SU-DHL-6 (cell line): ENCODE data around the gene RRAS2.
"Not testable (repeated sequence)": the region's sequence is repeated elsewhere in the genome, so short reads cannot be mapped to it uniquely, and the experiment has no call there.

Source experiments
- H2AFZ ChIP-seq: fragments of 200-600 bp; sonication (generic); 2 replicates; pipeline ENCODE4 v1.6.1; 2014; ENCODE audit warnings: low read depth, mild to moderate bottlenecking, moderate library complexity, mixed read lengths, antibody characterized with exemption, low read length; ENCODE audit not compliant: severe bottlenecking
- H3F3A ChIP-seq: fragments of 200-600 bp; shearing (Covaris generic); 2 replicates; pipeline ENCODE4 v1.6.0; 2016; ENCODE audit warnings: antibody characterized with exemption, mild to moderate bottlenecking; ENCODE audit not compliant: insufficient read depth
- H3K27ac ChIP-seq: fragments of 200-600 bp; sonication (generic); 2 replicates; pipeline ENCODE4 v1.5.1; 2016; ENCODE audit warnings: low read depth, mild to moderate bottlenecking, low read length, moderate library complexity, mixed read lengths
- H3K27me3 ChIP-seq: fragments of 200-600 bp; sonication (generic), shearing (Covaris generic); 2 replicates; pipeline ENCODE4 v1.6.0; 2014; ENCODE audit warnings: mild to moderate bottlenecking, low read length
- H3K36me3 ChIP-seq: fragments of 200-600 bp; sonication (generic); 2 replicates; pipeline ENCODE4 v1.6.1; 2014; ENCODE audit warnings: mild to moderate bottlenecking, low read length, mixed read lengths
- H3K4me2 ChIP-seq: fragments of 300-600, 200-600 bp; shearing (Covaris generic), sonication (generic); 2 replicates; pipeline ENCODE4 v1.6.0; 2014; ENCODE audit warnings: low read length, low read depth, mild to moderate bottlenecking; ENCODE audit not compliant: poor library complexity, severe bottlenecking
- H3K4me3 ChIP-seq: fragments of 200-600 bp; sonication (generic); 2 replicates; pipeline ENCODE4 v1.5.1; 2014; ENCODE audit warnings: antibody characterized with exemption, low read length, mild to moderate bottlenecking, mixed read lengths; ENCODE audit not compliant: insufficient read depth, poor library complexity, severe bottlenecking
- H3K79me2 ChIP-seq: fragments of 200-600 bp; sonication (generic); 2 replicates; pipeline ENCODE4 v1.6.1; 2014; ENCODE audit warnings: mild to moderate bottlenecking, low read length, moderate library complexity; ENCODE audit not compliant: insufficient read depth
- H3K9ac ChIP-seq: fragments of 200-600 bp; sonication (generic); 2 replicates; pipeline ENCODE4 v1.7.0; 2014; ENCODE audit warnings: mild to moderate bottlenecking, low read length
- H3K9me2 ChIP-seq: fragments of 200-600 bp; sonication (generic); replicated peaks from 2 replicates; pipeline ENCODE4 v1.6.1; 2014; ENCODE audit warnings: low read length; ENCODE audit not compliant: insufficient read depth
- H3K9me3 ChIP-seq: fragments of 200-600 bp; sonication (generic); 2 replicates; pipeline ENCODE4 v1.6.1; 2014; ENCODE audit warnings: low read length, mixed read lengths; ENCODE audit not compliant: insufficient read depth
- H4K20me1 ChIP-seq: fragments of 200-600 bp; sonication (generic); 2 replicates; pipeline ENCODE4 v1.6.1; 2014; ENCODE audit warnings: low read depth, mild to moderate bottlenecking, antibody characterized with exemption, low read length, moderate library complexity, mixed read lengths
- CTCF ChIP-seq: fragments of 200-600 bp; sonication (generic); IDR thresholded peaks from one replicate; pipeline ENCODE4 v1.5.1; 2017; ENCODE audit warnings: antibody characterized with exemption, mild to moderate bottlenecking, low read length, moderate library complexity; ENCODE audit not compliant: insufficient read depth, poor library complexity, severe bottlenecking
- EZH2phosphoT487 ChIP-seq: fragments of 200-600 bp; sonication (generic), shearing (Covaris generic); conservative IDR thresholded peaks from 2 replicates; pipeline ENCODE4 v1.6.1; 2018; ENCODE audit warnings: mild to moderate bottlenecking, antibody characterized with exemption, low read length, moderate library complexity, mixed read lengths

RRAS2 gene

GRCh38 chr11:14357881-14358728 is 878 bp downstream of the RRAS2 start:
- Histone ChIP-seq H3K4me3 (peak overlapping the region; percentile 69), H3K9me2 (no peaks in the 10 kb centered on the region), H3K9me3 (no peaks in the 10 kb centered on the region), H3F3A (peaks cover 46% of the 10 kb centered on the region), H3K79me2 (peaks cover 57% of the 10 kb centered on the region), H3K9ac (peak overlapping the region; percentile 89), H2AFZ (no peak overlapping the region), H3K4me2 (peak overlapping the region; percentile 63), H3K27ac (peak overlapping the region; percentile 88), H3K36me3 (no peaks in the 10 kb centered on the region), H3K27me3 (no peaks in the 10 kb centered on the region), H4K20me1 (peaks cover 4% of the 10 kb centered on the region; the same call in 1 of the 2 replicates)
- TF ChIP-seq EZH2phosphoT487 (no peak), CTCF (no peak)

DNA sequence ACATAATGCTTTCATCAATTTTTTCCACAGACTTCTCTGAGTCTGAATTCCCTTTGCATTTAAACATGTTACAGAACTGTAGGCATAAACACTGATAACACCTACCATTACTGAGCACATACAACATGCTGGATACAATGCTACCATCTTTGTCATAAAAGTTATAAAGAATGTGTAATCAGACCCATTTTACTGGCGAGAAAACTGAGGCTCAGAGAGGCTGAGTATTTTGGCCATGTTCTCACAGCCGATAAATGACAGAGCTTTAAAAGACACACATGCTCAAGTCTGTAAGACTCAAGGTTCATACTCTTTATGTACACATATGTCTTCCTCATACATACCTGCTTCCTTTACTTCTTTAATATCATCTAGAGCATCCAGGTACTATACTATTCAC is 2.6 kb downstream of the RRAS2 start:
- Histone ChIP-seq H2AFZ (no peak overlapping the region), H3K4me3 (peak overlapping the region; percentile 69), H3F3A (peaks cover 53% of the 10 kb centered on the region), H4K20me1 (peaks cover 4% of the 10 kb centered on the region; the same call in 1 of the 2 replicates), H3K4me2 (peak overlapping the region; percentile 63), H3K9me2 (no peaks in the 10 kb centered on the region), H3K79me2 (peaks cover 75% of the 10 kb centered on the region), H3K9ac (peak overlapping the region; percentile 89), H3K27ac (peak overlapping the region; percentile 88), H3K9me3 (no peaks in the 10 kb centered on the region), H3K27me3 (no peaks in the 10 kb centered on the region), H3K36me3 (no peaks in the 10 kb centered on the region)
- TF ChIP-seq CTCF (no peak), EZH2phosphoT487 (no peak)

GRCh38 chr11:14354604-14355003 is 4.4 kb downstream of the RRAS2 start:
- H3K4me2 ChIP-seq = peak overlapping the region; percentile 63

GRCh38 chr11:14350716-14351238 is 8.2 kb downstream of the RRAS2 start:
- H2AFZ ChIP-seq = no peak overlapping the region

More at GRCh38 chr11:14354604-14355003, 4.4 kb downstream of the RRAS2 start:
- H3K36me3 ChIP-seq, H3K9me2 ChIP-seq, H4K20me1 ChIP-seq, H2AFZ ChIP-seq, H3K9me3 ChIP-seq, H3K27me3 ChIP-seq: not testable (repeated sequence)
- Histone ChIP-seq H3K79me2 (peaks cover 92% of the 10 kb centered on the region), H3F3A (peaks cover 70% of the 10 kb centered on the region), H3K27ac (peak overlapping the region; percentile 88), H3K9ac (peak overlapping the region; percentile 89), H3K4me3 (peak overlapping the region; percentile 69)

More at GRCh38 chr11:14350716-14351238, 8.2 kb downstream of the RRAS2 start:
- Histone ChIP-seq H3K9ac (peak overlapping the region; percentile 35), H3K36me3 (peaks cover 36% of the 10 kb centered on the region), H3K9me2 (no peaks in the 10 kb centered on the region), H3F3A (peaks cover 84% of the 10 kb centered on the region), H3K27me3 (no peaks in the 10 kb centered on the region), H3K4me2 (peak overlapping the region; percentile 63), H3K9me3 (peaks cover 14% of the 10 kb centered on the region; the same call in 1 of the 2 replicates), H3K79me2 (peaks cover 100% of the 10 kb centered on the region), H4K20me1 (no peaks in the 10 kb centered on the region), H3K27ac (peak overlapping the region; percentile 92), H3K4me3 (peak overlapping the region; percentile 5)
- TF ChIP-seq EZH2phosphoT487 (no peak), CTCF (no peak)
